AG04450 (cell line): ENCODE results near the gene SYNPR. TPM values are rescaled to one million over a fixed set of nuclear protein-coding genes. Genes with fewer than 3 reads are reported as not detected.
A peak's percentile ranks its signal among the peaks of the same experiment; 100 is the strongest.

Source experiments
- CTCF ChIA-PET: fragments of 300-600, 350-600 bp; formaldehyde crosslinking; extraction: SDS; loops from one replicate; lab custom pipeline; 2022; ENCODE audit warnings: antibody characterized with exemption, inconsistent platforms; lab: Charles Lee
- POLR2A ChIA-PET: fragments of 350-600 bp; formaldehyde crosslinking; extraction: SDS; loops from one replicate; lab custom pipeline; 2021; ENCODE audit warnings: antibody characterized with exemption, inconsistent platforms; lab: Yijun Ruan, JAX
- DNase-seq: peaks from one replicate; pipeline ENCODE4 v3.0.0-alpha.2; 2011; ENCODE audit warnings: low read depth, low spot score
- H3K27ac ChIP-seq: one replicate; pipeline ENCODE4 v1.5.1; 2012; ENCODE audit warnings: low read depth, low read length, control low read depth
- H3K27me3 ChIP-seq: one replicate; pipeline ENCODE4 v1.6.0; 2012; ENCODE audit warnings: low read length; ENCODE audit not compliant: control insufficient read depth, insufficient read depth
- H3K4me3 ChIP-seq: 2 replicates; pipeline ENCODE4 v1.5.1; 2011; ENCODE audit warnings: mild to moderate bottlenecking, low read depth, low read length, control low read depth
- H3K9me3 ChIP-seq: 2 replicates; pipeline ENCODE4 v1.5.1; 2012; ENCODE audit warnings: low read length; ENCODE audit not compliant: control insufficient read depth, insufficient read depth
- polyA plus RNA-seq: library from polyadenylated mRNA; depleted of rRNA; stranded (reverse); fragments of >200 nt; gene quantifications from 2 replicates; pipeline ENCODE4 v1.2.3, GENCODE V29; 2011
- small RNA-seq: library from RNA; depleted of rRNA; stranded (forward); fragments of <200 nt; gene quantifications from one replicate; pipeline ENCODE3, GENCODE V24; 2012; ENCODE audit warnings: low read depth; ENCODE audit not compliant: insufficient read length
- TF ChIP-seq, protein P1 (sequence below): IDR thresholded peaks from 2 replicates; pipeline ENCODE4 v1.5.1; 2011; ENCODE audit warnings: low read depth, low read length, control low read depth, inconsistent platforms

The SYNPR gene
- polyA plus RNA-seq, 1 experiment, result not detected

DNA sequence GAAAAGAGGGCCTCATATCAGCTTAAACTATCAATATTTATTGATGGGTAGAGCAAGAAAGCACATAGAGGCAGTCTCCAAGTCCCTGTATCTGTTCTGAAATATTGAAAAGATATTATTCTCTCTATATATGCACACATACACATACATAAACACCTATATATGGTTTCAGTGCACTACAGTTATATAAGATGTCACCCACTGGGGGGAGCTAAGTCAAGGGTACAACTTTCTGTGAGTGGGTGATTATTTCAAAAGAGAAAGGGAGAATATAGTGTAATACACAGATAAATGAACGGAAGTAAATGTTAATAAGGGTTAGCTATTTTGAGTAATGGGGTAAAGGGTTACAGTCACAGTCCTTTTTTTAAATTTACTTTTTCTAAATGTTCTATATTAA lies 383.1 kb downstream of the SYNPR start:
- Histone ChIP-seq H3K27ac (no peak overlapping the region), H3K27me3 (no peaks in the 10 kb centered on the region), H3K4me3 (no peak overlapping the region), H3K9me3 (no peaks in the 10 kb centered on the region)
- DNase-seq, result no peak
- TF ChIP-seq, protein P1, sequence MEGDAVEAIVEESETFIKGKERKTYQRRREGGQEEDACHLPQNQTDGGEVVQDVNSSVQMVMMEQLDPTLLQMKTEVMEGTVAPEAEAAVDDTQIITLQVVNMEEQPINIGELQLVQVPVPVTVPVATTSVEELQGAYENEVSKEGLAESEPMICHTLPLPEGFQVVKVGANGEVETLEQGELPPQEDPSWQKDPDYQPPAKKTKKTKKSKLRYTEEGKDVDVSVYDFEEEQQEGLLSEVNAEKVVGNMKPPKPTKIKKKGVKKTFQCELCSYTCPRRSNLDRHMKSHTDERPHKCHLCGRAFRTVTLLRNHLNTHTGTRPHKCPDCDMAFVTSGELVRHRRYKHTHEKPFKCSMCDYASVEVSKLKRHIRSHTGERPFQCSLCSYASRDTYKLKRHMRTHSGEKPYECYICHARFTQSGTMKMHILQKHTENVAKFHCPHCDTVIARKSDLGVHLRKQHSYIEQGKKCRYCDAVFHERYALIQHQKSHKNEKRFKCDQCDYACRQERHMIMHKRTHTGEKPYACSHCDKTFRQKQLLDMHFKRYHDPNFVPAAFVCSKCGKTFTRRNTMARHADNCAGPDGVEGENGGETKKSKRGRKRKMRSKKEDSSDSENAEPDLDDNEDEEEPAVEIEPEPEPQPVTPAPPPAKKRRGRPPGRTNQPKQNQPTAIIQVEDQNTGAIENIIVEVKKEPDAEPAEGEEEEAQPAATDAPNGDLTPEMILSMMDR, result peak; percentile 40
- POLR2A ChIA-PET, result no interaction called here
- CTCF ChIA-PET, result interaction anchor here (0.6 to 1.6 kb wide), 4 partner anchors 10 to 164 kb away, joined by 3 to 13 read pairs (median 4); partner anchors contain the start of gene C3orf49

DNA sequence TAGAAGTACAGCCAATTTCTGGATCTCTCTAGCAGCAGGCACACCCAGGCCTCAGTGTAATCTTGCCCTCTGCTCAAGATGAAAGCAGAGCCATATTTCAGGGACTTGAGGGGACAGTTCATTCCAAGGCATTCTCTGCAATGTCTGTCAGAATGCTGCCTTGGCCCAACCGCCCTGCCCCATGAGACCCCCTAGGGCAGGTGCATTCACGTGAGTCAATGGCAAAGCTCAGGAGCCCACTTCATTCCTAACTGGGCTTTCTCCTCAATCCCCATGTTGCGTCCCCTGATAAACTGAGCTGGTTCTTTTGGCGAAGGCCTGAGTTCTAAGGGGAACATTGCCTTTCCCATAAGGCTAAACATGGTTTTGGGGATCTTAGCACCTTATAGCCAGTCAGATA lies 383.9 kb downstream of the SYNPR start:
- Histone ChIP-seq H3K27me3 (no peaks in the 10 kb centered on the region), H3K27ac (no peak overlapping the region), H3K9me3 (no peaks in the 10 kb centered on the region), H3K4me3 (no peak overlapping the region)
- ChIA-PET CTCF (interaction anchor here (0.6 to 1.7 kb wide), 5 partner anchors 11 to 312 kb away, joined by 3 to 13 read pairs (median 4); partner anchors contain the start of gene C3orf49), POLR2A (no interaction called here)
- DNase-seq, result no peak
- TF ChIP-seq, protein P1, result no peak

DNA sequence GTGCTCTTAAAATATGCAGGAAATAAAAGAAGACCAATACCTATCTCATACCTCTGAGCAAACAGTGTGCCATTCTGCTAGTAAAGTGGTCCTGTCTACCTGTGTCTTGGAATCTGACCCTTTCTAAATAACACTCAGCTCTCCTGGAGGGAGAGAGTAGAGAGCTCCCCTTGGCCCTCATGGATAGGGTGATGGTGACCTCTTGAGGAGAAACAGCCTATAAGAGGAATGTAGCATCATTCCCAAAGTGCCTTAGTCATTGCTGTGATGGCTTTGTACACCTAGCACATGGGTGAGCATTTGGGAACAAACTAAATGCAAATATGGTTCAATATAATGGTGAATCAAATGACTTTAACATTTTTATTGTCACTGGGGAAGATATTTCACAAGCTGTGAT lies 384.4 kb downstream of the SYNPR start:
- Histone ChIP-seq H3K4me3 (no peak overlapping the region), H3K9me3 (no peaks in the 10 kb centered on the region), H3K27ac (no peak overlapping the region), H3K27me3 (no peaks in the 10 kb centered on the region)
- ChIA-PET CTCF (interaction anchor here (0.6 to 1.7 kb wide), 4 partner anchors 151 to 312 kb away, joined by 3 to 4 read pairs (median 4); no protein-coding TSS in a partner anchor), POLR2A (no interaction called here)
- TF ChIP-seq, protein P1, result 0 out of 2 replicates have a peak, but pooled peaks have one; percentile 7
- no peak for DNase-seq

Small RNAs within 50 kb of the gene (small RNA-seq; reads per million reads assigned to genes)
- gene RNA5SP134, result not detected
